Measurements from ENCODE around the gene UTS2. TPM values are rescaled to one million over a fixed set of nuclear protein-coding genes. Genes with fewer than 3 reads are reported as not detected.

Gene UTS2
- total and polyA plus RNA-seq, 4 donors = 3.6 to 33.9 (median 16.1) TPM

DNA sequence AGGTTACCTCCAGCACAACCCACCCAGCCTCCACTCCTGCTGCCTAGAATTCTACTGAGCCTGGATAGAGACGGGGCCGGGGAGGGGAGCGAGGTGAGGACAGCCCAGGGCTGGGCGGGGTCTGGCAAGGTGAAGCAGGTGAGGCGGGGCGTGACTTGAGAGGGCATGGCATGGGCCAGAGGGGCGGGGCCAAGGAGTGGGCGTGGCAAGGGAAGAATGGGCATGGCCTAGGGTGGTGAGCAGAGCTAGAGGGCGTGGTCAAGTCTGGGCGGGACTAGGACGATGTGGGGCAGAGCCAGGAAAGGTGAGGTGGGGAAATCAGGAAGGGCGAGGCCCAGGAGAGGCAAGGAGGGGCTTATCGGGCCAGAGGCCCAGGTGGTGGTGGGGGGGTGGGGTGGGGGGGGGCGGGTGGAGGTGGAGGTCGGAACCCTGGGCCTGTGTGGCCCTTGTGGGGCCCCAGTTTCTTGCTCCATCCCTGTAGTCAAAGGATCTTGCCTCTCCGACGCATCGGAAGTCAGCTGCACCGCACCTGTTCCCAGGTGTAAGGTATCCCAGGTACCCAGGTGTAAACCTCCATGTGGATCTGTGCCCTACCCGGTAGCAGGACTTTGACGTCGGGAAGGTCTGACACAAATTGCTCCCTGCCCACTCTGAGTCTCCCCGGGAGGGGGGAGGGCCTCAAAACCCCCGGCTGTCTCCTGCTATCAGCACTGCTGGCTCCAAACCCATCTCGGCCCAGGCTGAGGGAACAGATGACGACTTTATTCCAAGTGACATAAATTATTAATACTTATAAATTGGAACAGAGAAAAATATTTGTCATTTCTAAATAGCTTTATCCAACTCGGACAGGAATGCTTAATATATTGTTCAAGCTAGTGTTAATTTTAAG lies 32.9 kb upstream of the UTS2 start:
- Histone ChIP-seq H3K36me3 (ENCODE audit: control insufficient read depth, insufficient read depth, low read length) (no peaks in the 10 kb centered on the region), H3K9me3 (ENCODE audit: control insufficient read depth, insufficient read depth, low read length) (no peaks in the 10 kb centered on the region), H3K27ac (ENCODE audit: low read depth, low read length) (no peak overlapping the region), H3K4me3 (ENCODE audit: low read depth, low read length) (no peak overlapping the region), H3K4me1 (ENCODE audit: control insufficient read depth, insufficient read depth, low read length) (peaks cover 7% of the 10 kb centered on the region), H3K27me3 (ENCODE audit: control insufficient read depth, insufficient read depth, low read length) (no peaks in the 10 kb centered on the region)
- 29% methylated on average over 19 of the region's 27 CpGs for WGBS (ENCODE audit: insufficient coverage)
- DNase-seq (ENCODE audit: low read depth in 4 of 6, low spot score in 6 of 6) = peak in 1 of 6 donors; percentile 38

DNA sequence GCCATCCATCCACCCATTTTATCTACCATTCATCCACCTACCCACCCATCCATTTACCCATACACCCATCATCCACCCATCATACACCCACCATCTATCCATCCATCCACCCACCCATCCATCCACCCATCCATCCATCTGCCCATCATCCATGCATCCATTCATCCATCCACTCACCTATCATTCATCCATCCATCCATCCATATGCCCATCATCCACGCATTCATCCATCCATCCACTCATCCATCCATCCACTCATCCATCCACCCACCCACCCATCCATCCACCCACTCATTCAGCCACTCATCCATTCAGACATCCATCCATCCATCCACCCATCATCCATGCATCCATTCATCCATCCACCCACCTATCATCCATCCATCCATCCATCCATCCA lies 31.9 kb upstream of the UTS2 start:
- Histone ChIP-seq H3K36me3 (ENCODE audit: control insufficient read depth, insufficient read depth, low read length) (no peaks in the 10 kb centered on the region), H3K4me3 (ENCODE audit: low read depth, low read length) (no peak overlapping the region), H3K4me1 (ENCODE audit: control insufficient read depth, insufficient read depth, low read length) (peaks cover 7% of the 10 kb centered on the region), H3K9me3 (ENCODE audit: control insufficient read depth, insufficient read depth, low read length) (no peaks in the 10 kb centered on the region), H3K27ac (ENCODE audit: low read depth, low read length) (no peak overlapping the region), H3K27me3 (ENCODE audit: control insufficient read depth, insufficient read depth, low read length) (no peaks in the 10 kb centered on the region)
- no peak for DNase-seq (ENCODE audit: low read depth in 4 of 6, low spot score in 6 of 6)
- WGBS (ENCODE audit: insufficient coverage) = 94% methylated on average over 1 of the region's 1 CpG

DNA sequence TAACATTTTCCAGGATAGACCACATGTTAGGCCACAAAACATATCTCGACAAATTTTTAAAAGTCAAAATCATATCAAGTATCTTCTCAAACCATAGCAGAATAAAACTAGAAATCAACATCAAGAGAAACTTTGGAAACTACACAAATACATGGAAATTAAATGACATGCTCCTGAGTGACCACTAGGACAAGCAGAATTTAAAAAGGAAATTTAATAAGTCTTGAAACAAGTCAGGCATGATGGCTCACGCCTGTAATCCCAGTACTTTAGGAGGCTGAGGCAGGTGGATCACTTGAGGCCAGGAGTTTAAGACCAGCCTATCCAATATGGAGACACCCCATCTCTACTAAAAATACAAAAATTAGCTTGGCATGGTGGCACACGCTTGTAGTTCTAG lies 26.4 kb upstream of the UTS2 start:
- 94% methylated on average over 3 of the region's 3 CpGs for WGBS (ENCODE audit: insufficient coverage)
- no peaks in the 10 kb centered on the region for H3K4me1 ChIP-seq (ENCODE audit: control insufficient read depth, insufficient read depth, low read length)
- H3K4me3 ChIP-seq (ENCODE audit: low read depth, low read length) = no peak overlapping the region
- H3K36me3 ChIP-seq (ENCODE audit: control insufficient read depth, insufficient read depth, low read length) = no peaks in the 10 kb centered on the region
- H3K27me3 ChIP-seq (ENCODE audit: control insufficient read depth, insufficient read depth, low read length) = no peaks in the 10 kb centered on the region
- DNase-seq (ENCODE audit: low read depth in 4 of 6, low spot score in 6 of 6) = no peak
- H3K9me3 ChIP-seq (ENCODE audit: control insufficient read depth, insufficient read depth, low read length) = no peaks in the 10 kb centered on the region
- no peak overlapping the region for H3K27ac ChIP-seq (ENCODE audit: low read depth, low read length)

DNA sequence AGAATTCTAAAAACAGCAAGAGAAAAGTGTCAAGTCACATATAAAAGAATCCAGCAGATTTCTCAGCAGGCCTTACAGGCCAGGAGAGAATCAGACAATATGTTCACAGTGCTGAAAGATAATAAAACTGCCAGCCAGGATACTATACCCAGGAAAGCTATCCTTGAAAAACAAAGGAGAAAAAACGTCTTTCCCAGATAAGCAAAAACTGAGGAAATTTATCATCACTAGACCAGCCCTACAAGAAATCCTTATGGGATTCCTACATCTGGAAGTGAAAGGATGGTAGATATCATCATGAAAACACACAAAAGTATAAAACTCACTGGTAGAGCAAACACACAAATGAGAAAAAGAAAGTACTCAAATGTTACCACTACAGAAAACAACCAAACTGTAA lies 25.2 kb upstream of the UTS2 start:
- DNase-seq (ENCODE audit: low read depth in 4 of 6, low spot score in 6 of 6) = no peak
- Histone ChIP-seq H3K27me3 (ENCODE audit: control insufficient read depth, insufficient read depth, low read length) (no peaks in the 10 kb centered on the region), H3K9me3 (ENCODE audit: control insufficient read depth, insufficient read depth, low read length) (no peaks in the 10 kb centered on the region), H3K4me1 (ENCODE audit: control insufficient read depth, insufficient read depth, low read length) (no peaks in the 10 kb centered on the region), H3K36me3 (ENCODE audit: control insufficient read depth, insufficient read depth, low read length) (no peaks in the 10 kb centered on the region), H3K4me3 (ENCODE audit: low read depth, low read length) (no peak overlapping the region), H3K27ac (ENCODE audit: low read depth, low read length) (no peak overlapping the region)
- no CpG with 5 or more reads among the region's 1 CpG for WGBS (ENCODE audit: insufficient coverage)

DNA sequence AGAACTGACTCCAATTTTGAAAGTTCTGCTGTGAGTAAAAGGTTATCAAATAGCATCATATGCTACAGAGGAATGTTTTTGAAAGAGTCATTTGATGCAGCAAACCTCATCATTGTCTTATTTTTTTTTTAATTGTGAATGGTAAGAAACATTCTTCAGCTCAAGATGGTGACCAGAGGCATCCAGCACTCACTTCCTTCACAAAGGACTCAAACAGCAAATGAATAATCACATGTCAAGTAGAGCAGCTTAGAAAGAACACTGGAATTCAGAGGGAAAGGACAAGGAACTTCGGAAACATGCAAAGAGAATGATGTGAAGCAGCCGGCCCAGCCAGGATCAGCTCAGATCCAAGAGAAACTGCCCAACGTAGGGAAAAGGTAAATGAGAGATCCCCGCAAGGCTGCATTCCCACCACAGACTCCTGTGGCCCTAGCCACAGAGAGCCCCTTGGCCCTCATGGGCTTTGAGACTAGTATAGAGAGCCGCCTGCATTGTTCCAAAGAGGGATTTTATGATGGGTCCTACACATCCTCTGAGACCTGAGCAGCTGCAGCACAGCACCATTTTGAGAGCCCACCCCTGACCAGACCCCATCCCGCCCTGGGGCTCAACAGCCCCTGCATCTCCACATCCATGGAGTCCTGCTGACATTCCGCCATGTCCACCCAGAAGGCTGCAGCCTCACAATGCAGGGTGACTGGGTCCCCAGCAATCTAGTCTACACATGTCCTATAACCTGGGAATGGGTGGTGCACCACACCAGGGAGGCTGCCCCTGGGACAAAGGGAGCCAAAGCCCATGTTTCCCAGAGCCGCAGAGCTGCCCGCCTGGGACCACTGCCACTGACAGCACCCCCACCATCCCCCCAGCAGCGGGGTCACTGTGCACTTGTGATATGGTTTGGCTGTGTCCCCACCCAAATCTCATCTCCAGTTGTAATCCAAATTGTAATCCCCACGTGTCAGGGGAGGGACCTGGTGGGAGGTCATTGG lies 21.2 kb upstream of the UTS2 start:
- DNase-seq (ENCODE audit: low read depth in 4 of 6, low spot score in 6 of 6) = no peak
- Histone ChIP-seq H3K27me3 (ENCODE audit: control insufficient read depth, insufficient read depth, low read length) (no peaks in the 10 kb centered on the region), H3K27ac (ENCODE audit: low read depth, low read length) (no peak overlapping the region), H3K9me3 (ENCODE audit: control insufficient read depth, insufficient read depth, low read length) (no peaks in the 10 kb centered on the region), H3K36me3 (ENCODE audit: control insufficient read depth, insufficient read depth, low read length) (no peaks in the 10 kb centered on the region), H3K4me1 (ENCODE audit: control insufficient read depth, insufficient read depth, low read length) (no peaks in the 10 kb centered on the region), H3K4me3 (ENCODE audit: low read depth, low read length) (no peak overlapping the region)
- 52% methylated on average over 5 of the region's 11 CpGs for WGBS (ENCODE audit: insufficient coverage)

DNA sequence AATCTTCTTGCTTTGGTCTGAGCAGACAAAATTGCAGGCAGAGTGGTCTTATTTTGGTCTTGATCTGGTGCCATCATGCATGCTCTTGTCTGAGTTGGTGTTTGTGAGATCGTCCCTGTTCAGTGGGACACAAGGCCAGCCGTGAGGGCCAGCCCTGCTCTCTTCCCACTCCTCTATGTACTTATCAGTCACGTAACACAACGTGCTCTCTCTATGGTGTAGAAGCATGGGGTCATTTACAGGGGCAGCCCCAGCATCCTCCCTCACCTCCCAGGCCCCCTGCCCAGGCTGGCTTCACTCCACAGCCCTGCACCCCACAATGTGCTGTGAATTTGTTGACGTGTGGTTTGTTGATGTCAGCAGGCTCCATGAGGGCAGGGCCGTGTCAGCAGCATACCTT lies 18.3 kb upstream of the UTS2 start:
- DNase-seq (ENCODE audit: low read depth in 4 of 6, low spot score in 6 of 6) = no peak
- WGBS (ENCODE audit: insufficient coverage) = no CpG with 5 or more reads among the region's 6 CpGs
- Histone ChIP-seq H3K27ac (ENCODE audit: low read depth, low read length) (no peak overlapping the region), H3K4me1 (ENCODE audit: control insufficient read depth, insufficient read depth, low read length) (no peaks in the 10 kb centered on the region), H3K27me3 (ENCODE audit: control insufficient read depth, insufficient read depth, low read length) (no peaks in the 10 kb centered on the region), H3K36me3 (ENCODE audit: control insufficient read depth, insufficient read depth, low read length) (no peaks in the 10 kb centered on the region), H3K4me3 (ENCODE audit: low read depth, low read length) (no peak overlapping the region), H3K9me3 (ENCODE audit: control insufficient read depth, insufficient read depth, low read length) (no peaks in the 10 kb centered on the region)

DNA sequence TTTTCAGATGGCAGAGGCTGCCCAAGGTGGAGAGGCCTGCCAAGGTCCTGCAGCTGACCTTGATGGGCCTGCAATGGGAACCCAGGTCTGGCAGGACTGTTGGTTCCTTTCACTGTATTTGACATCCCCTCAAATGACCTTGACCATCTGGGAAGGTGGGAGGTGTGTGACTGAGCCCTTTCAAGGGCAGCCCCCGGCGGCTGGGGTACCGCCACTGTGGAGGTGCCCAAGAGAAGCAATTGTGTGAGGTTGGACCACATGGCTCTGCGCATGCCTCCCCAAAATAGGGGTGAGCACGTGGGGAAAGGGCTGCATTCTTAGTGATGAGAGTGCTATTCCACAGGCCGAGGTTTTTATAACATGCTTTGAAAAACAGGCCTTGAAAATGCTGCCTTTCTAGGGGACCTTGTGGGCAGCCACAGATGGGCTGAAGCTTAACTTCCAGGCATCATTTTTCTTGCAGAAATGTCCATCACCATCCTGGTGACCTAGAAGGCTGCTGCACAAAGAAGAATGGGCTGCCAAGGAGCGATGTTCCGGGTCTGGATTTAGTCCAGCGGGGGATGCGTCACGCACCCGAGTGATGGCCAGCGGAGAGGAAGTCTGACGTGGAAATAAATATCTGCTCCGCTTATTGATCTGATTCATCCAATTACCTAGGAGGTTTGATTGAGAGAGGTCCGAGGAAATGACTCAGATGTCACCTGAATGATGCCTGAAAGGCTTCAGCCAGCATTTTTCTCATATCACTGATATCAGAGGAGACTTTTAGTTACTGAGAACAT lies 16.5 kb upstream of the UTS2 start:
- no peaks in the 10 kb centered on the region for H3K36me3 ChIP-seq (ENCODE audit: control insufficient read depth, insufficient read depth, low read length)
- H3K4me1 ChIP-seq (ENCODE audit: control insufficient read depth, insufficient read depth, low read length) = no peaks in the 10 kb centered on the region
- H3K27me3 ChIP-seq (ENCODE audit: control insufficient read depth, insufficient read depth, low read length) = no peaks in the 10 kb centered on the region
- H3K9me3 ChIP-seq (ENCODE audit: control insufficient read depth, insufficient read depth, low read length) = no peaks in the 10 kb centered on the region
- no peak overlapping the region for H3K27ac ChIP-seq (ENCODE audit: low read depth, low read length)
- peak in 1 of 6 donors; percentile 57 for DNase-seq (ENCODE audit: low read depth in 4 of 6, low spot score in 6 of 6)
- WGBS (ENCODE audit: insufficient coverage) = 87% methylated on average over 6 of the region's 16 CpGs
- no peak overlapping the region for H3K4me3 ChIP-seq (ENCODE audit: low read depth, low read length)

DNA sequence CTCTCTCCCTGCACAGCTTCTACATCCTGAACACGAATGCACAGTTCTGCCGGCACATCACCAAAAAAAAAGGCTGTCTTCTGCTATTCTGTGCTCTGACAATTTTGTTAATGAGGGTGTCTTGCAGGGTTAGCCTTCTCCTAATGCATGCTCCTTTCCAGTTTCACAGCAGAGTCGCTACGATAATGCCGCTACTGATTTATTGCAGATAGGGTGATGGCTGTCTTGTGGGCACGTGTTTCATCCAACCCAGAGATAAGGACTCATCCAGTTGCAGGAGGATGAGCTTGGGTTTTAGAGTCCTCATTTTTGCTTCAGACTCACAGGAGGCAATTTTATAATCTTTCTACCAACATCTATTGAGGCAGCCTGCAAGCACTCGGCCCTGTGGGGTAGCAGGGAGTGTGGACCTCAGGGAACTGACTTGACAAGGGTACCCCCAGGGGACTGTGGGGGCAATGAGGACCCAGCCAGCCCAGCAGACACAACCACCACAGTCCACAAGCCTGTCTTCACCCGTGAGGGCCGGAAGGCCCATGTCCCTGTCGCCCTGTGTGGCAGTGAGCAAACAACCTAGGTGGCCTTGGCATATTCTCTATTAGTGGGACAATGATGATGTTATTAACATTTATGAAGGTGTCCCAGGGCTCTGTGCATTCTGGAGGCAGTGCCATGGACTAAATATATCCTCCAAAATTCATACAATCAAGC lies 15.4 kb upstream of the UTS2 start:
- peak in 1 of 6 donors; percentile 44 for DNase-seq (ENCODE audit: low read depth in 4 of 6, low spot score in 6 of 6)
- Histone ChIP-seq H3K36me3 (ENCODE audit: control insufficient read depth, insufficient read depth, low read length) (no peaks in the 10 kb centered on the region), H3K27me3 (ENCODE audit: control insufficient read depth, insufficient read depth, low read length) (no peaks in the 10 kb centered on the region), H3K9me3 (ENCODE audit: control insufficient read depth, insufficient read depth, low read length) (no peaks in the 10 kb centered on the region), H3K4me1 (ENCODE audit: control insufficient read depth, insufficient read depth, low read length) (no peaks in the 10 kb centered on the region), H3K4me3 (ENCODE audit: low read depth, low read length) (no peak overlapping the region), H3K27ac (ENCODE audit: low read depth, low read length) (no peak overlapping the region)
- WGBS (ENCODE audit: insufficient coverage) = 61% methylated on average over 3 of the region's 10 CpGs

DNA sequence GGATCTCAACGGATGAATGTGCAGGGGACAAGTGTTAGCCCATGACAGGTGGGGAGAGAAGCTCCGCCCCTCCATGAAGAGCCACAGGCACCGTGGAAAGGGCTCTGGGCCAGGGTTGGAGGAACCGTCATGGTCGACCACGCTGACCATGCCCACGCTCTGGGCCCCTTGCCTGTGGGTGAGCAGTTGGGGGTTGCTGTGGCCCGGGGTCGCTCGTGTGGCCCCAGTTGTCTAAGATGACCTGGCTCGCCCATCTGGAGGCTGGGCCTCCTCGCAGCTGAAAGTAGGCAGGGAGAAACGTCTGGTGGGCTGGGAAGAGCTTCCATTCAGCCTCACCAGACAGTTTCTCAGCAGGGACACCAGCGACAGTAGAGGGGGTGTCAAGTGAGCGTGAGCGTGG lies 13.1 kb upstream of the UTS2 start:
- Histone ChIP-seq H3K36me3 (ENCODE audit: control insufficient read depth, insufficient read depth, low read length) (no peaks in the 10 kb centered on the region), H3K27me3 (ENCODE audit: control insufficient read depth, insufficient read depth, low read length) (no peaks in the 10 kb centered on the region), H3K4me1 (ENCODE audit: control insufficient read depth, insufficient read depth, low read length) (no peaks in the 10 kb centered on the region), H3K9me3 (ENCODE audit: control insufficient read depth, insufficient read depth, low read length) (no peaks in the 10 kb centered on the region), H3K4me3 (ENCODE audit: low read depth, low read length) (no peak overlapping the region), H3K27ac (ENCODE audit: low read depth, low read length) (no peak overlapping the region)
- 95% methylated on average over 10 of the region's 16 CpGs for WGBS (ENCODE audit: insufficient coverage)
- DNase-seq (ENCODE audit: low read depth in 4 of 6, low spot score in 6 of 6) = no peak

Measured in spinal cord (tissue), 10 donors.